Fibroblast of gingiva (primary cell): Measurements from ENCODE around the gene C14orf180.
"Not testable (repeated sequence)": the region's sequence is repeated elsewhere in the genome, so short reads cannot be mapped to it uniquely, and the experiment has no call there.

ENCODE experiments used
- DNase-seq: peaks from one replicate; pipeline ENCODE4 v3.0.0-alpha.2; 2011; ENCODE audit warnings: low read depth

C14orf180 gene

GRCh38 chr14:104579939-104580338 is 375 bp downstream of the C14orf180 start:
- DNase-seq = not testable (repeated sequence)

GRCh38 chr14:104580961-104581360 is 1.4 kb downstream of the C14orf180 start:
- no peak for DNase-seq

- no peak for DNase-seq
Observed at GRCh38 chr14:104581521-104581920, 2.0 kb downstream of the C14orf180 start.

DNA sequence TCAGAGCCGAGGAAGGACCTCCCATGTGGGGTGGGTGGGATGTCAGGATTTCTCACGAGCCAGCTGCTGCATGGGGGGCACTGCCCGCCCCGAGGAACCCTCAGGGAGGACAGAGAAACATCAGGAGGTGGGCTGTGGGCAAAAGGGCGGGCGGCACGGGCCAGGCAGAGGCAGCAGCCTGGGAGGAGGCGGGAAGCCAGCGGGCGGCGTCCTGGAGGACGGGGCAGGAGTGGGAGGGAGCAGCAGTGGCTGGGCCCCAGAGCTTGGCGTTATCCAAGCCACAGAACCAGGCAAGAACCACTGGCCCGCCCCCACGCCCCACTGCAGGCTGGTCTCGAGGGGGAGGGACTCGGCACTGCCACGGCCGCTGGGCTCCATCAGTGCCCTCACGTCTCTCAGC is 2.4 kb downstream of the C14orf180 start:
- DNase-seq = no peak

DNA sequence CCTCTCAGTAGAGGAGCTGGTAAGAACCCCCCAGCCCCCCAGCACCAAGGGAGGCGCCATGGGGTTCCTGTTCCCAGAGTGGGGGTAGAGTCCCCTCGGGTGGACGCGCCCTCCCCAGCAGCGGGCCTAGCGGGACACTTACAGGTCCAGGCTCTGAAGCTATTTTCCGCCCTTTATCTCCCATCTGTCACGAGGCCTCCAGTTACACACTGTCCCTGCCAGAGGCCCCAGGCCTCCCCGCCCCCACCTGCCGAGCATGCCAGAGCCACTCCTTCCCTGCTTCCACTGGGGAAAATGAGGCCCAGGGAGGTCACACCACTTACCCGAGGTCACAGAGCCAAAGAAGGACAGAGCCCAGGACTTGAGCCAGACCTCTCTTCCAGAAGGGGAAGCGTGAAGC is 3.1 kb downstream of the C14orf180 start:
- DNase-seq = no peak

GRCh38 chr14:104583424-104584306 is 4.1 kb downstream of the C14orf180 start:
- no peak for DNase-seq

DNA sequence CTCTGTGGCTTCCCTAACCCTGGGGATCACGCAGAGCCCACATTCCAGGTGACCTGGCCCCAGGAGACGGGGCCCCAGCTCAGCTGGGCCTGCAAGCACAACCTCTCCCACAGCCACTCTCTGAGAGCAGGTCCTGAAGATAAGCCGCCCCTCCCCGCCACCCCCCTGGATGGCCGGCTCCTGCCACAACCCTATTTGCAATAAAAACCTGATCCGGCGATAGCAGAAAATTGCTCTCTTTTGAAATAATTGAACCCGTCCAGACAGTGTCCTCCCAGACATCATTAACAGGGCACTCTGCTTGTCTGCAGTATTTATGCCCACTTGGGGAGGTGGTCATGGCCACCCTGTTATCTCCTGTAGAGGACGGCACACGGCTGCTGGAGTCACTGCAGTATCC is 5.0 kb downstream of the C14orf180 start:
- no peak for DNase-seq

DNA sequence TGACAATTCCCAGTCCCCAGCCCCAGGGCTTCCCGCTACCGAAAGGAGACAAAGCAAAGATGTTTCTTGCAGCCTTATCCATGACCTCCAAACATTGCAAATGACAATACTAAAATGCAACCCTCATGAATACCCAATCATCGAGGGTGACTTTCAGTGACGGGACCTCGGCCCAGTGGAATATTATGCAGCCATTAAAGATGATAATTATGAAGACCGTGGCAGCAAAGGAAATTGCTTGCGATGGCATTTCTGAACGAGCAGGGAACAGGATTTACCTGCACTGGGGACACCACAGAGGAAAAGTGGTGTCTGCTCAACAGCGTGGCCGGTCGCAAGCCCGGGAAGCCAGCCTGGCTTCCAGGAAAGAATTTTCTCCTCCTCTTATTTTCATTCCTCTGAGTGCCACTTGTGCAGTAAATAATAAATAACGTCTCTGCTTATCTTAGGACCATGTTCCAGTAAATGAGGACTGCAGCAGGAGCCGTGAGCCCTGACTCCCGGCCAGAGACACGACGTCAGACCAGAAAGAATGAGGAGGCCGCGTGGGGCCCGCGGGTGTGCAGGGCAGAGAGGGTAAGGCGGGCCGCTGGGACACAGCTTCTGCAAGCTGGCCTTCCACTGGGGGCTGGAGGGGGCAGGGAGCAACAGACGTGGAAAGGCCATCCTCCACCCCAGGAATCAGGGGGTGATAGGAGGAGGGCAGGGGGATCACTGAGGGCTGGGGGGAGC is 6.6 kb downstream of the C14orf180 start:
- DNase-seq = no peak

GRCh38 chr14:104586832-104587620 is 7.5 kb downstream of the C14orf180 start:
- DNase-seq = no peak

- no peak for DNase-seq
Observed at GRCh38 chr14:104587641-104588040, 8.1 kb downstream of the C14orf180 start.

DNA sequence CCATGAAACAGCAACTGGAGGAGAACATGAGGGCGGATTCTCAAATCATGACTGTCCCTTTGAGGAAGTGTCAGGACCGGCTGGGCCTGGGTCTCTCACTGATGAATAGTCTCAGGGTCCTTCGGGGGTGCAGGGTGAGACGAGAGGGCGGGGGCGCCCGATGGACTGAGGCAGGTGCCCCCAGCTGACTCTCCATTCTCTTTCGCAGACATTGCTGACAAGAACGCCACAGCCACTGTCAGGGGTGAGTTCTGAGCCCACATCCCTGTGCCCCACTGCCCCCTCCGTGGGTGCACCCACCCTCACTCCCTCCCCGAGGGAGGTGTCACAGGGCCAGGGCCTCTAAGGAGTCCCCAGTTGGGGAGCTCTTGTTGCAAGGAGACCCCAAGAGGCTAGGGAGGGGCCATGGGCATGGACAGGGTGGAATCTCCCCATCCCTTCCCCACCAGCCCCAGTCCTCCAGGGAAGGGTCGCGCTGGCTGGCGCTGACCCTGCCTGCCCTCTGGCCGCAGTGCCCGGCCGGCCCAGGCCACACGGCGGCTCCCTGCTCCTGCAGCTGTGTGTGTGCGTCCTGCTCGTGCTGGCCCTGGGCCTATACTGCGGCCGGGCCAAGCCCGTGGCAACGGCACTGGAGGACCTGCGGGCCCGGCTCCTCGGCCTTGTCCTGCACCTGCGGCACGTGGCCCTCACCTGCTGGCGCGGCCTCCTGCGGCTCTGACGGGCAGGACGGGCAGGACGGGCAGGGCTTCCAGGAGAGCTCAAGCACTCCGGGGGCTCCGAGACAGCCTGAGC is 8.7 kb downstream of the C14orf180 start:
- no peak for DNase-seq

- DNase-seq = no peak
Observed at GRCh38 chr14:104589338-104590195, 10.0 kb downstream of the C14orf180 start.

DNA sequence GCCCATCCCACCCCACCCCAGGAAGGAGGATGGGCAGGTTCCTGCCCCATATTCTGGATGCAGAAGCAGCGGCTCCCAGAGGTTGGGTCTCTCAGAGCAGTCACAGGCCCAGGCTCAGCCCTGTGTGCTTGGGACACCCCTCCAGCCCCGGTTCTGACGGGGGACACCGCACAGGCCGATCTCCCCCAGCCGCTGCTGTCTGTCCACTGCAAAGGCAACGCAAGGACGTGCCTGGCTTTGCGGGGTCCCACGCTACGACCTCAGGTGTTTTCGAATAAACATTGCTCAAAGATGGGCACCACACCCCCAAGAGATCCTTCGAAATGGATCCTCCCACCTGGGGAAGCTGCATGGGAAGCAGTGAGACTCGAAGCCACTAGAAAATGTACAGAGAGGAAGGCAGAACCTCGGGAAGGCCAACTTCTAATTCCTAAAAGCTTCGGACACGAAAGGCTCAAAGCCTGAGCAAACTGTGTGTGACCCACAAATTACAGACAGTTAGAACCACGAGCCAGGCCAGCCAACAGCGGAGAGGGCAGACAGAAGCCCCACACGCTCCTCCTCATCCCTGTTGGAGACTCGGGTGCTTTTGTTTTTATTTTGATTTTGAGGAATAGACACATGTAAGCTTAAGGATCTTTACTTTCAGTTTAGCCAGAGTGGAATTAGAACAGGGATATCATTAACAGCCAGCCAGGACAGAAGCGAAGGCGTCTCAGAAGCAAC is 10.8 kb downstream of the C14orf180 start:
- no peak for DNase-seq

DNA sequence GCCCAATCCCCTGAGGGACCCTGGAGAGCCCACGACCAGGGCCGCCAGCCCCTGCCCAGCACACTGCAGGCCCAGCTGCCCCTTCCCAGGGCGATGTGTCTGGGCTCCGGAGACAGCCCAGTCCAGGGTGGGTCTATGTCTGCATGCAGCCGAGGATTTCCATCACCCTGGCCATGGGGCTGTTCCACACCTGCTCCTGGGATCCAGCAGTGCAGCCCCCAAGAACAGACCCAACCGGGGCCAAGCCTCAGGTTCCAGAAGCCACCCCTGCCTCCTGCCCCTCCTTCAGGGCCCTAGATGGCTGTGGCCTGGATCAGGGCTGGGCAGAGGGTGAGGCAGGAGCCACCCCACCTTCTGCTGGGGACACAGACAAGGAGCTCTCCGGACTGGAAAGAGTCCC is 11.5 kb downstream of the C14orf180 start:
- no peak for DNase-seq

DNA sequence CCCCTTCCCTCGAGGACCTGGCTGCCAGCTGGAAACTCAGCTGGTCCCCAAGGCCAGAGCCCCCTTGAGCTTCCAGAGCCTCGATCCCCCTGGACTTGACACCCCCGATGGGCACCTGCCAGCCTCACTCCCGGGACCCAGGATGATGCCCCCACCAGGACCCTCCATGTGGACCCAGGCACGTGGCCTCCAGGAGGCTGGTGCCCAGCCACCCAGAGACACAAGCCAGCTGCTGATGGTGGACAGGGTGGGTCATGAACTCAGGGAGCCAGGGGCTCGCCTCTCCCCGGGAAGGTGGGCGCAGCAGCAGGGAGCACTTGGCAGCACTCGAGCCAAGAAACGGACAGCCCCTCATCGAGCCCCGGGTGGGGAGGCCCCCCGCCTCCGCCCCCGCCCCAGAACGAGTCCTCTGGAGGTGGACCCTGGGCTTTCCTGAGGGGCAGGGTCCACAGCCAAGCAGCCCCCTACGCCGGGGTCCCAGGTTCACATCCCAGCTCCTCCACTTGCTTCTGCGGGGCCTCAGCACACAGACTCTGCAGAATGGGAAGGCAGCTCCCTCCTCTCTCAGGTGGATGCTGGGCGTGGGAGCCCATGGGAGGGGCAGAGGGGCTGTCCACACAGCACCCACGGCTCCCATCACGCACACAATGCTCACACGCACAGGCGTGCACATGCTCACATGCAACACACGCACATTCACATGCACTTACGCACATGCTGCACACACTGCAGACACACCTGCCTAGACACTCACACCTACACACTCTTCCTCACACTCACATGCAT is 12.1 kb downstream of the C14orf180 start:
- DNase-seq = no peak

DNA sequence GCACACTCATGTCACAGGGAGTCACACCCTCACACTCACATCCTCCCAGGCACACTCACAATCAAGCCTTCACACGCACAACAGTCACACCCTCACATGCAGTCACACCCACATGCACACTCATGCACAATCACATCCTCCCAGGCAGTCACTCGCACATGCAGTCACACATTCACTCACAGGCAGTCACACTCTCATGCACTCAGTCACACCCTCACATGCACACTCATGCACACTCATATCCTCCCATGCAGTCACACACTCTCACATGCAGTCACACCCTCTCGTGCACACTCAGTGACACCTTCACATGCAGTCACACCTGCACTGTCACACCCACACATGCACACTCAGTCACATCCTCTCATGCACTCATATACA is 12.7 kb downstream of the C14orf180 start:
- DNase-seq = no peak

DNA sequence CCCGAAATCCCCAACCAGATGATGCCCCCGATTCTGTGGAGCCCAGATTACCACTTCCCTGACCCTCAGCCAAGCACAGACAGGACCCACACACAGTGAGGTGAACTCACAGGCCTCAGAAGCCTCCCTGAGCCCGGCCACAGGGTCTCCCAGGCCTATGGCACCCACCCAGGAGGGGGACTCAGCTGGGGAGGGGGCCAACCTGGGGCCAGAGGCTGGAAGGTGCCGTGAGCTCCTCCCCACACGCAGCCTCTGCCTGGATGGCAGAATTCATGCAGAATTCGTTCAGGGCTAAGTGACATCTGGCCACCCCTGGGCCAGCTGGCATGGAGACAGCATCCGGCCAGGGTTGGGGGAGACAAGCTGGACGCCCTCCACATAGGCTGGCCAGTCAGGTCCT is 13.2 kb downstream of the C14orf180 start:
- no peak for DNase-seq

GRCh38 chr14:104593241-104593701 is 13.7 kb downstream of the C14orf180 start:
- DNase-seq = no peak

GRCh38 chr14:104593710-104594136 is 14.2 kb downstream of the C14orf180 start:
- DNase-seq = peak; percentile 68
